EH (cell line): ENCODE measurements around the gene REST.
"Not testable (repeated sequence)": the region's sequence is repeated elsewhere in the genome, so short reads cannot be mapped to it uniquely, and the experiment has no call there.

Experiments used
- DNase-seq: peaks from one replicate; pipeline ENCODE4 v3.0.0-alpha.2; 2015; ENCODE audit warnings: low read depth

The REST gene

DNA sequence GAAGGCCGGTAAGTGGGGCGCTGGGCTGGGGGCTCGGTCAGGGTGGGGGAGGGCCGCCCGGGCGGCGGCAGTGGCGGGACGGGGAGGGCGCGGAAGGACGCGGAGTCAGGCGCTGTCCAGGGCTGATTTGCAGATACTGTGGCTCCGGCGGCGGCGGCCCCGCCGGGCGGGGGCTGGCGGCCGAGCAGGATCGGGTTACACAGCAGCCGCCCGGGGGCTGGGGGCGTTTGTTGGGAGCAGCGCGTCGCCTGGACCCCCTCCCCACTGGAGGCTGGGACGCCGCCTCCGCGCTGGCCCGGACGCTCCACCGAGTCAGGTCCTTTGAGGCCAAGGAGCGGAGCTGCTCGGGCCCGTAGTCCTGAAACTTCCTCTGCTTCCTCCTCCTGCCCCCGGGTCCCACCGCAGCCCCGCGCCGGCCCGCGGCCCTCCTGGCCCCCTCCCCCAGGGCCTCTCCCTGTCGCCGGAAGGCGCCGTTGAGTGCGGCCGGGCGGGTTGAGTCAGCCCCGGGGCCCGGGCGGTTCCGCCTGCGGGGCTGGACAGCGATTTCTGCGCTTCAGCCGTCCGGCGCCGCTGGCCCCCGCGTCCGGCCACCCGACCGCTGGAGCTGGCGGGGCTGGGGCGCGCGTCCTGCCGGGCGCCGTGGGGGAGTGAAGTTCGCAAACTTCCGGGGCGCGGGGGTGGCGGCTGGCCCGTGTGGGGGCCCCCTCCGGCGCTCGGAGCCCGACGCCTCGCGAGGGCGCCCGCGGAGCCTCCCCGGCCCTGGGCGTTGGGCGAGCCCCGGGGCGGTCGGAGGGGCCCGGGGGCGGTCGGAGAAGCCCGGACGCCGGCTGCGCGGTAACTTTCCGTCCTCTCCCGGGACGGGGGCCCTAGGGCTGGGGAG, 746 bp downstream of the REST start:
- DNase-seq = peak; percentile 75

DNA sequence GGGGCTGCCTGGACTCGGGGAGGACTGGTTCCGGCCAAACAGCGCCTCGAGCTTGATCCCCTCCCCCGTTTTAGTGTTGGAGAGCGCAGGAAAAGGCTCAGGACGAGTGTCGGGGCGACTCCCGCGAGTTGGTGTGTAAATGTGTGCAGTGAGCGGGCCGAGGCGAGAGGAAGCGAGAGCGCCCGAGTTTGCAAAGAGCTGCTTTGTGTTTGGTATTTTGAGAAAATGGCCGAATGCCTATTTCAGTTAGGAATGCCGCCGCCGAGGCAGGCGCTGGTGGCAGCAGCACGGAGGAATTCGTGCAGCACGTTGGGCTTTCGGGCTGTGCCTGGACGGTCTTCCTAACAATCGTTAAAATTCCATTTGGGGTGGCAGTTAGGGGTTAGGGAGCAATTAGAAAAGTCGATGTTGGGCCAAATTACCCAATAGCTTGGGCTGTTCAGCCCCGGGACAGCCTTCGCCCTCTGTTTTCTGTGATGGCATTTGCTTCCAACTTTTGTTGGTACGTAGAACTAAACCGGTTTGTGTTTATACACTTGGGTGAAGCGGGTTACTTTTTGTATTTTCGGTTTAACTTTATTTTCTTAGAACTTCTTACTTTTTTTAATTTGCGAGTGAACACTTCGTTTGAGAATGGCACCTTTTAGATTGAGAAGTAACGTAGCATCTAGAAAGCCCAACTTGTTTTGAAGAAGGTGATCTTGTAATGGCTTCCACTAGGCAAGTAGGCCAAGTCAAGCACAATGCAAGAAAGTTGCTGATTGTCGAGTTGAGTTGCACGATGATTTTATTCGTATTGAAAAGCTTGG, 1.6 kb downstream of the REST start:
- DNase-seq = peak; percentile 76

DNA sequence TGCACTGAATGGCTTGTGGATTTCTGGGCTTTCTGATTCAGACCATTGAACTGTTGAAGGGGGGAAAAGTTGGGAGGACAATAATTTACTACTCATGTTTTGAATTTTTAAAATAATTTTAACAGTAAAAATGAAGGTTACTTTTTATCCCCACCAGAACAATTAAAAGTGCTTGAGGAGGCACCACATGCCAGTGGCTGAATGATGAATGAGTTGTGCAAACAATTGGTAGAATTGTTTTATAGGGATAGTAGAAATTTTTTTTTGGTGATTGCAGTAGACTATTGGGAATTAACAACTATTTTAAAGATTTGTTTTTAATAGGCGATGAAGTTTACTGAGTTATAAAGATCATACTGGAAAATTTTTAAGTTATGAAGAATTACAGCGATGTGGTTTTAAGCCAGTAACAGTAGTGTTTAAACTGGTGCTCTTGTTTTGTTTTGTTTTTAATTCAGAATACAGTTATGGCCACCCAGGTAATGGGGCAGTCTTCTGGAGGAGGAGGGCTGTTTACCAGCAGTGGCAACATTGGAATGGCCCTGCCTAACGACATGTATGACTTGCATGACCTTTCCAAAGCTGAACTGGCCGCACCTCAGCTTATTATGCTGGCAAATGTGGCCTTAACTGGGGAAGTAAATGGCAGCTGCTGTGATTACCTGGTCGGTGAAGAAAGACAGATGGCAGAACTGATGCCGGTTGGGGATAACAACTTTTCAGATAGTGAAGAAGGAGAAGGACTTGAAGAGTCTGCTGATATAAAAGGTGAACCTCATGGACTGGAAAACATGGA, 2.7 kb downstream of the REST start:
- DNase-seq = peak; percentile 35

DNA sequence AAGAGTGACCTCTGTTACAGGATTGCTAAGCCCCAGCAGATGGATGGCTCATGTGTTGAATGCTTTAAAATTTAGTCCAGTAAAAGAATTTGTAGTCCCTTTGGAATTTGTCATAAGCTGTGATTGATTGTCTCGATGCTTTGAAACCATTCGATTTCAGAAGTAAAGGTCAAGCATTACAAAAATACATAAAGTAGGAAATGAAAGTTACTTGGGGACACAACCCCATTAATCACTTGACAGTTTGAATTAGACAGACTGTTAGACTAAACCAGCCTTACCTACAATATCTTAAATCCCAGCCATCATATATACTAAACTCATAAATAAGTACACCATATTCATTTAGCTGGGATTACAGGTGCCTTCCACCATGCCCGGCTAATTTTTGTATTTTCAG, 6.6 kb downstream of the REST start:
- DNase-seq = no peak

DNA sequence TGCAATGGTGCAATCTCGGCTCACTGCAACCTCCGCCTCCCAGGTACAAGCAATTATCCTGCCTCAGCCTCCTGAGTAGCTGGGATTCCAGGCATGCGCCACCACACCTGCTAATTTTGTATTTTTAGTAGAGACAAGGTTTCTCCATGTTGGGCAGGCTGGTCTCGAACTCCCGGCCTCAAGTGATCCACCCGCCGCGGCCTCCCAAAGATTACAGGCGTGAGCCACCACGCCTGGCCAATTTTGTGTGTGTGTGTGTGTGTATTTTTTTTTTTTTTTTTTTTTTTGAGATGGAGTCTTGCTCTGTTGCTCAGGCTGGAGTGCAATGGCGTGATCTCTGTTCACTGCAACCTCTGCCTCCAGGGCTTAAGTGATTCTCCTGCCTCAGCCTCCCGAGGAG, 7.3 kb downstream of the REST start:
- not testable (repeated sequence) for DNase-seq

DNA sequence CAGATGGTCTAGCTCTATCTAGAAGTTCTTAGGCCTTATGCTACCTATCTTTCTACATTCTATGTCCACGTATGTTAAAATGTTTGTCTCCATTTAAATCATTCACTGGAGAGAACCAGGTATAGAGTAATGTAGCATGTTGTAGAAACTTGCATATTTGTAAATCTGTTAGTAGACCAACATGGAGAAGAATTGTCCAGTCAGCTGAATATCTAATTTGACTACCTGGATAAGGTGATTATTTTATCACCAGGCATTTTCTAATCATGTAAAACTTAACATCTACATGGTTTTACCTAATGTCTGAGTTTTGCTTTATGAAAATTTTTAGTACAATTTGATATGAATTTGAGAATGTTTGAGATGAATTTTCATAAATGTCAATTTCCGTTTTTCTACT, 19.5 kb downstream of the REST start:
- DNase-seq = no peak

DNA sequence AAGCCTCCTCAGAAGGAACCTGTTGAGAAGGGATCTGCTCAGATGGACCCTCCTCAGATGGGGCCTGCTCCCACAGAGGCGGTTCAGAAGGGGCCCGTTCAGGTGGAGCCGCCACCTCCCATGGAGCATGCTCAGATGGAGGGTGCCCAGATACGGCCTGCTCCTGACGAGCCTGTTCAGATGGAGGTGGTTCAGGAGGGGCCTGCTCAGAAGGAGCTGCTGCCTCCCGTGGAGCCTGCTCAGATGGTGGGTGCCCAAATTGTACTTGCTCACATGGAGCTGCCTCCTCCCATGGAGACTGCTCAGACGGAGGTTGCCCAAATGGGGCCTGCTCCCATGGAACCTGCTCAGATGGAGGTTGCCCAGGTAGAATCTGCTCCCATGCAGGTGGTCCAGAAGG, 22.9 kb downstream of the REST start:
- DNase-seq = no peak

DNA sequence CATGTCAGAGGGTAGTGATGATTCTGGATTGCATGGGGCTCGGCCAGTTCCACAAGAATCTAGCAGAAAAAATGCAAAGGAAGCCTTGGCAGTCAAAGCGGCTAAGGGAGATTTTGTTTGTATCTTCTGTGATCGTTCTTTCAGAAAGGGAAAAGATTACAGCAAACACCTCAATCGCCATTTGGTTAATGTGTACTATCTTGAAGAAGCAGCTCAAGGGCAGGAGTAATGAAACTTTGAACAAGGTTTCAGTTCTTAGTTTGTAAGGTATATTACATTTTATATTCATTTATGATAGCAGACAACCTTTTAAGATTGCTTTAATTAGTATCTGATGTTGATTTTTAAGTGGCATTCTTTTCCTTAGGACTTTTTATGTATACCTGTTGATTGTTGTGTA, 24.2 kb downstream of the REST start:
- no peak for DNase-seq

DNA sequence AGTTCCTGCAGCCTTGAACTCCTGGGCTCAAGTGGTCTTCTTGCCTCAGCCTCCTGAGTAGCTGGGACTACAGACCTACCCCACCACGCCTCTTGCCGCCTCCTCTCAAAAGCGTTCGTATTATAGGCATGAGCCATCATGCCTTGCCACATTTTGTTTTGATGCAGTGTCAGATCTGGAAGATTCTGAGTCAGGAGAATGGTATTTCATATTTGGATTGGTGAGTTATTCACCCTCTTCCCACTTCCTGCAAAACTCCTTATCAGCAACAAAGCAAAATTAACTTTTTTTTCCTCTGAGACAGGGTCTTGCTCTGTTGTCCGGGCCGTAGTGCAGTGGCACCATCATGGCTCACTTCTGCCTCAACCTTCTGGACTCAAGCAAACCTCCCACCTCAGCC, 29.6 kb downstream of the REST start:
- DNase-seq = peak; percentile 93

DNA sequence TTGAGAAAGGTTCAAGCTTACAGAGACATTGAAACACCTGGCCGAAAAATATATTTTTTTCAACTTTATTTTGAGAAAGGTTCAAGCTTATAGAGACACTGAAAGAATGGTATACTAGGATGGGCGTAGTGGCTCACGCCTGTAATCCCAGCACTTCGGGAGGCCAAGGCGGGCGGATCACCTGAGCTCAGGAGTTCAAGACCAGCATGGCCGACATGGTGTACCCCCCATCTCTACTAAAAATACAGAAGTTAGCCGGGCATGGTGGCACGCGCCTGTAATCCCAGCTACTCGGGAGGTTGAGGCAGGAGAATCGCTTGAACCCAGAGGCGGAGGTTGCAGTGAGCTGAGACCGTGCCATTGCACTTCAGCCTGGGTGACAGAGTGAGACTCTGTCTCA, 32.1 kb downstream of the REST start:
- not testable (repeated sequence) for DNase-seq

DNA sequence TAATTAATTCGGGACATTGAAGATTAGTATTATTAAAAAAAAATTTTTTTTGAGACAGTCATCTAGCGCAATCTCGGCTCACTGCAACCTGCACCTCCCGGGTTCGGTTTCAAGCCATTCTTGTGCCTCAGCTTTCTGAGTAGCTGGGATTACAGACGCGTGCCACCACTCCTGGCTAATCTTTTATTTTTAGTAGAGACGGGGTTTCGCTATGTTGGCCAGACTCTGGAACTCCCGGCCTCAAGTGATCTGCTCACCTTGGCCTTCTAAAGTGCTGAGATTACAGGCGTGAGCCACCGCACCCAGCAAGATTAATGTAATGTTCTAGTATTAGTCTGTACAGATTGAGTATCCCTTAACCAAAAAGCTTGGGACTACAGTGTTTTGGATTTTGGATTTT, 32.7 kb downstream of the REST start:
- no peak for DNase-seq

DNA sequence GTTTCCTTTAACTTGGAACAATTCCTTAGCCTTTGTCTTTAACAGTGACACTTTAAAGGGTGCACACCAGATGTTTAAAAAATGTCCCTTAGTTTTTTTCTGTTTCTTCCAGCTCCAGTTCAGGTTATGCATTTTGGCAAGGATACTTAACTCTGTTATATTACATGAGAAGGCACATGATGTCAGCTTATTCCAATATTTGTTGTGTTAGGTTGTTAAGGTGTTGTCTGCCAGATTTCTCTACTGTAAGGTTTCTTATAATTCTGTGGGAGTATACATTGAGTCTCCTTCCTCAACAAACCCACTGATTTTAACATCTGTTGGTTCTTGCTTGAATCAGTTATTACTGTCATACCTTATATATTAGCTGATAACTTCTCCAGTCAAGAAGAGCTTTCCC, 33.3 kb downstream of the REST start:
- no peak for DNase-seq

DNA sequence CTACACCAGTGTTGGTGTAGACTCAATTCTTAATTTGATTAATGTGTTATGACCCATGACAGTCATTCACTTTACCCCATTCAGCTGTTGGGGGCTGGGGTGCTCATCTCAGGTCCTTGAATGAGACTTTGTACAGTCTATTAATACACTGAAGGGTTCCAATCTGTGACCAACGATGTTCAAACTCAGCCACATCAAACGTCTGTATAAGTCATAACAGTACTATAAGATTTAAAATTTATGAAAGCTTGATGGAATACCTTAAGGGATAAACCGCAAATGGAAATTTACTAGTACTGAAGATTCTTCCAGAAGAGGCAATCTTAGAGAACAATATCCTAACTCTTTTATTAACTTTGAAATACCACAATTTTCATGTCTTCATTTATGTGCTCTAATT, 33.7 kb downstream of the REST start:
- DNase-seq = no peak

DNA sequence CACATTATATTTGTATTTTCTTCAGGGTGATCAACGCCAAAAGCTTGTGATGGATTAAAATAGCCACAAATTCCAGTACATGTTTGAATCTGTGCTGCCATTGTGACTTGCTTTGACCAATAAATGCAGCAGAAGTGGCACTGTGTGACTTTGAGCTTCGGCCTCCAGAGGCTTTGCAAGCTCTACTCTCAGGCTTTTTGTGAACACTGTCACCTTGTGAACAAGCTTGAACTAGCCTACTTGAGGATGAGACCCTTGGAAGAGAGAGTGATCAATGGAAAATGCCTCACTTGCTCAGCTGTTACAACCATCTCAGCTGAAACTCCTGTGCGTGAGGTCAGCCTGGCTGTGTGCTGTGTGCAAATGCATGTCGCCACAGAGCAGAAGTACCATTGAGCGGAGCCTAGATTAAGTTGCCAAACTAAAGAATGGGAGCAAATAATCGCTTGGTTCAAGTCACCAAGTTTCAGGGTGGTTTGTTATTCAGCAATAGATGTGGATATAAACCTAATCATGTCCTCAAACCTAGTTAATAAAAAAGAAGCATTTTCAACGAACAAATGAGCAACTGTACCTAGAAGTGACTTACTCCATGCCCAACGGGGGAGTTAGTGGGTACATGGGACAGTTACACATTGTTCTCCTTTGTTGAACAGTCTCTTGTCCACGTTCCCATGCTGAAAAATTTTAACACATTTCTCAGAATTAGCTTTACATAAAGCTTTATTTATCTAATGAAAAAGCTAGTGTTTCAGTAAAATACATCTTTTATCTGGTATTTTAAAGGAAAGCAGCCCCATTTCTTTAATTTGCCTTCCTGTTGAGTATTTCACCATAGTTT, 46.2 kb downstream of the REST start:
- no peak for DNase-seq

DNA sequence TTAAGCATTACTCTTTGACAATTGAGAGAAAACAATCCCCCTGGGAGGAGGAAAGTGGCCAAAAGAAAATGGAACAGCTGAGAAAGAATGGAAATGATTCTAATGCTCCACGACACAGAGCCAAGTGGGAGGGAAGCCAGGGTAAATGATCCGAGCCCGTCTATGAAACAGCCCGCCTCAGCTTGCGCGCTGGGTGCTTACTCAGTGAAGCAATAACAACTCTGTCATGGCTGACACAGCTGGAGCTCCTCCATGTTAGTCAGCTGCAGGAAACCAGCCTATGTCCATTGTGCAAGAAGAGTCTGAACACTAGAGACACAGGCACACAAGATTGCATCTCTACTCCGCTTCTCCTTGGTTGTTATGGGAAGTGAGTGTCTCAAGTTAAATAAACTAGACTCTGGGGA, 50.4 kb downstream of the REST start:
- peak; percentile 96 for DNase-seq

DNA sequence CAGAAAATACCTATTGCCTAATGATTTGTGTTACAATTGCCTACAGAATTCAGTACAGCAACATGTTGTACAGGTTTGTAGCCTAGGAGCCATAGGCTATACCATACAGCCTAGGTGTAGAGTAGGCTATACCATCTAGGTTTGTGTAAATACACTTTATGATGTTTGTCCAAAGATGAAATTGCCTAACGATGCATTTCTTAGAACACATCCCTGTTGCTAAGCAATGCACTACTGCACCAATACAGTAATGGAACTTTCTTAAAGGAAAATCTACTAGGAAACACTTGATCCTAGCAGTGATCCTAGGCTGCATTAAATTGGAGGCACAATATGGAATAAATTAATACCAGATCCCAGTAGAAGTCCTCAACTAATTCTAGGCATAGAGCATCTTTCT, 51.4 kb downstream of the REST start:
- DNase-seq = no peak

DNA sequence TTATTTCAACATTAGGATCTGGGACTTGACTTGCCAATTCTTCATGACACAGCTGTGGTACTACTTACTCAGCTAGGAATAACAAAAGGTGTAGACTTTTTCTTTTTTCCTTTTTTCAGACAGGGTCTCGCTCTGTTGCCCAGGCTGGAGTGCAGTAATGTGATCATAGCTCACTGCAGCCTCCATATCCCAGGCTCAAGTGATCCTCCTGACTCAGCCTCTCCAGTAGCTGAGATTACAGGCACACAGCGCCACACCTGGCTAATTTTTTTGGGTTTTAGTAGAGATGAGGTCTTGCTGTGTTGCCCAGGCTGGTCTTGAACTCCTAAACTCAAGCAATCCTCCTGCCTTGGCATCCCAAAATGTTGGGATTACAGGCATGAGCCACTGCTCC, 53.4 kb downstream of the REST start:
- no peak for DNase-seq

DNA sequence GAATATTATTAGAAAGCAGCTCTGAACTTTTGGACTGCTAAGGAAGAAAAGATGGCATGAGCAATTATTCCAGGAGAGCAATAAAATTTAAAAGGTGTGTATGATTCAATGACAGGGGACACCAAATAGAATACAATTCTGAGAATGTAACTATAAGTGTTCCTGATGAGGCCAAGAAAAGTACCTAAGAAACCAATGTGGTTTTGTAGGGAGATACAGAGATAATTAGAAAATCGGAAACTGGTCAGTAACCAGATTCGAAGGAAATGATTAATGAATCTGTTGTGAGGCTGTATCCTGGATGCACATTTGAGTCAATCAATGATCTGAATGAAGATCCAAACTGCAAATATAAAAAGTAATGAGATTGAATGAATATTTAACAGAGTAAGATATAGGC, 63.7 kb downstream of the REST start:
- DNase-seq = no peak

DNA sequence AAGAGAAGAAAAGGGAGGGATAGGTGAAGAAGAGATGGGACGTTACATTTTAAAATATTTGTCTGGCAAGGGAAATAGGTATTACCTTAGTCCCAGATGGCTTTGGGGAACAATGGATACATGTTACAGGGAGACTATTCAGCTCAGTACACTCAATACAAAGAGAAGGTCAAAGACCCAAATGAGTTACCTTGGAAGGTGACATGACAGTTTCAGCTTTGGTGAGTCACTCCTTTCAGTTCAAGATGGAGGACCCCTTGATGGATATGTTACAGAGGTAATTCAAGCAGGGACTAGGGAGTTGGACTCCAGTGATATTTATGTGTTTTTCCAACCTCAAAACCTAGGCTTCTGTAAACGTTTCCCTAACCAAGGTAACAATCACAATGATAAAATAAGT, 64.7 kb downstream of the REST start:
- DNase-seq = no peak

DNA sequence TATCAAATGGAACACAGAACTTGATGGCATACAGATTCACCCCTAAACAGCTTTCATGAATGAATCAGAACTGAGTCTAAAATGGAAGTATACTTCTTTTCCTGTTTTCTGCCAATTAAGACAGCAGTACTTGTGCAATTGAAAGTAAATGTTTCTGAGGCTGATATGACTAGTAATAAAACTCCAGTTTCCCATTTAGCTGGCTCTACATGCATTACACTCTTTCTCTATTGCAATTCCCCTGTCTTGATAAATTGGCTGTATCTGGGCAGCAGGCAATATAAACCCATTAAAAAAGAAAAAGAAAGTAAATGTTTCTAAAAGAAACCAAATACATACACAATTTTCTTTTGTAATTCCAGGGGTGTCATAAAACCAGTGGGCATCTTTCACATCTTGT, 65.1 kb downstream of the REST start:
- no peak for DNase-seq

DNA sequence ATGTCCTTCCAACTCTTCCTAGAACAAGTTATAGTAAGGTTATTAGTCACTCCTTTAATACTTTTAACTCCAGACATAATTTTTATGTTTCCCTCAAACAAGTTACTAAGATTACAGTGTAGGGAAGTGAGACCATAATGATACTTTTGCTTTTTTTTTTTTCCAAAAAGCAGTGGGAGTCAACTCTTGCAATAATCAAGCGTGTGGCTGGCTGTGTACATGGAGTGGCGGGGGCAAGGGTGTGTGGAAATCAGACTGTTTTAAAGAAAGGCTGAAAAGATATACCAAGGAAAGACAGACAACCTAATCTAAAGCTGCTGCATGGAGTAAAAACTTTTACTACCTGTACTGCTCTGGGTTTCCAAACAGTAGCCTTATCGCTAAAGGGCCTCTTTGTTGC, 65.6 kb downstream of the REST start:
- DNase-seq = no peak
